Upper lobe of right lung (tissue), 1 donor: ENCODE data around the gene SCN8A. TPM values are rescaled to one million over a fixed set of nuclear protein-coding genes. Genes with fewer than 3 reads are reported as not detected.
"Not testable (repeated sequence)": the region's sequence is repeated elsewhere in the genome, so short reads cannot be mapped to it uniquely, and the experiment has no call there.

Experiments
- ATAC-seq: fragments of 200-7000 bp; cut with Tn5 transposase; one replicate; pipeline ENCODE4 v1.9.1; 2020; ENCODE audit warnings: mild to moderate bottlenecking, moderate library complexity
- DNase-seq: peaks from one replicate; pipeline ENCODE4 v3.0.0-alpha.2; 2020
- H3K27ac ChIP-seq: fragments of 200-600 bp; one replicate; pipeline ENCODE4 v1.8.0; 2022
- H3K27me3 ChIP-seq: fragments of 200-600 bp; one replicate; pipeline ENCODE4 v1.8.0; 2022; ENCODE audit warnings: mild to moderate bottlenecking
- H3K36me3 ChIP-seq: fragments of 200-600 bp; one replicate; pipeline ENCODE4 v1.8.0; 2022
- H3K4me1 ChIP-seq: fragments of 200-600 bp; one replicate; pipeline ENCODE4 v1.8.0; 2022
- H3K4me3 ChIP-seq: fragments of 200-600 bp; one replicate; pipeline ENCODE4 v1.8.0; 2022; ENCODE audit warnings: mild to moderate bottlenecking
- H3K9me3 ChIP-seq: fragments of 200-600 bp; one replicate; pipeline ENCODE4 v1.8.0; 2022
- intact Hi-C: fragments of 100-400 bp; cut with DNase I; formaldehyde crosslinking; loops from one replicate; pipeline ENCODE4 v1.11.0; 2022
- total RNA-seq: library from RNA; stranded (reverse); fragmentation: NEBNext Ultra II Directional; extraction: Animal tissue kit (Norgen Biotek cat#: 25700); gene quantifications from one replicate; pipeline ENCODE4 v1.2.1, GENCODE V29; 2021
- TF ChIP-seq, protein P1 (sequence below): fragments of 200-600 bp; IDR thresholded peaks from one replicate; pipeline ENCODE4 v1.8.0; 2022; ENCODE audit warnings: antibody characterized with exemption
- donor health status: DM: no; HTN: yes; CAD: no; lungs with severe emphysema.

SCN8A gene
- total RNA-seq, 1 donor from 2014 or later, result 1.1 TPM

DNA sequence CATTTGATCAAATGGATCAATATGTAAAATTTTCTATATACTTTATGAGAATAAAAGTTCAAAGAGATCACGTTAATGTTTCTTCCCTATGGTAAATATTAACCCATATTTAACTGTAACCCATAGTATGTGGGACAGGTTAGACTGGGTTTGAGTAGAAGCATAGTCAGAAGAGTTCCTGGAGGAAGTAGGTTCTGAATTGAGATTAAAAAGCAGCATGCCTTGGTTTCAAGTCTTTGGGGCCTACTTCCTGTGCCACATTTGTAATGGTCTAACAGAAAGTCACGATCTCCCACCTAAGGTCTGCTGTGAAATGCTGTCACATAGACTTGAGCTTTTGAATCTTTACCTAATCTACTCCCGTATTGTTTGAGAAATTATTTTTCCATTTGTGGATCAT, 193.7 kb downstream of the SCN8A start:
- H3K27me3 ChIP-seq, result no peaks in the 10 kb centered on the region
- TF ChIP-seq, protein P1, sequence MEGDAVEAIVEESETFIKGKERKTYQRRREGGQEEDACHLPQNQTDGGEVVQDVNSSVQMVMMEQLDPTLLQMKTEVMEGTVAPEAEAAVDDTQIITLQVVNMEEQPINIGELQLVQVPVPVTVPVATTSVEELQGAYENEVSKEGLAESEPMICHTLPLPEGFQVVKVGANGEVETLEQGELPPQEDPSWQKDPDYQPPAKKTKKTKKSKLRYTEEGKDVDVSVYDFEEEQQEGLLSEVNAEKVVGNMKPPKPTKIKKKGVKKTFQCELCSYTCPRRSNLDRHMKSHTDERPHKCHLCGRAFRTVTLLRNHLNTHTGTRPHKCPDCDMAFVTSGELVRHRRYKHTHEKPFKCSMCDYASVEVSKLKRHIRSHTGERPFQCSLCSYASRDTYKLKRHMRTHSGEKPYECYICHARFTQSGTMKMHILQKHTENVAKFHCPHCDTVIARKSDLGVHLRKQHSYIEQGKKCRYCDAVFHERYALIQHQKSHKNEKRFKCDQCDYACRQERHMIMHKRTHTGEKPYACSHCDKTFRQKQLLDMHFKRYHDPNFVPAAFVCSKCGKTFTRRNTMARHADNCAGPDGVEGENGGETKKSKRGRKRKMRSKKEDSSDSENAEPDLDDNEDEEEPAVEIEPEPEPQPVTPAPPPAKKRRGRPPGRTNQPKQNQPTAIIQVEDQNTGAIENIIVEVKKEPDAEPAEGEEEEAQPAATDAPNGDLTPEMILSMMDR, result no peak
- no peaks in the 10 kb centered on the region for H3K9me3 ChIP-seq
- H3K4me1 ChIP-seq, result no peaks in the 10 kb centered on the region
- H3K4me3 ChIP-seq, result no peak overlapping the region
- no peak for ATAC-seq
- DNase-seq, result no peak
- no peak overlapping the region for H3K27ac ChIP-seq
- H3K36me3 ChIP-seq, result no peaks in the 10 kb centered on the region
- intact Hi-C loops, result no loop called here

DNA sequence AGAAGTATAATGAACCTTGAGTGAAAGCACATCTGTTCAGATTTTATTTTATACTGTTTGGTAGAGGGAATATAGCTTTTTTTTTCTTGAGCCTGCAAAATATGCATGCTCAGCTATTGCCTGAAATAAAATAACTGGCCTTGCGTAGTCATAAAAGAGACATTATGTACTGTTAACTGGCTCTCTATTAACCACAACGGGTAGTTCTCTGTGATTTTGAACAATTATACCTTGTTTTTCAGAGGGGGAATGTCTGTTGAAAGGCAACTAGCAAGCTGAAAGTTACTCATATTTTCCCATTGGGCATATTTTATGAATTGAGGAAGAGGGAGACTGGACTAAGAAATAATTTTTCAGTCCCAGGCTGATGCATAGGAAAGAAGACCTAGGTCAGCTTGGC, 194.9 kb downstream of the SCN8A start:
- no peaks in the 10 kb centered on the region for H3K27me3 ChIP-seq
- H3K9me3 ChIP-seq, result no peaks in the 10 kb centered on the region
- ATAC-seq (no peak), DNase-seq (no peak)
- H3K36me3 ChIP-seq, result no peaks in the 10 kb centered on the region
- no peaks in the 10 kb centered on the region for H3K4me1 ChIP-seq
- H3K4me3 ChIP-seq, result no peak overlapping the region
- H3K27ac ChIP-seq, result no peak overlapping the region
- TF ChIP-seq, protein P1, result no peak
- intact Hi-C loops, result no loop called here

DNA sequence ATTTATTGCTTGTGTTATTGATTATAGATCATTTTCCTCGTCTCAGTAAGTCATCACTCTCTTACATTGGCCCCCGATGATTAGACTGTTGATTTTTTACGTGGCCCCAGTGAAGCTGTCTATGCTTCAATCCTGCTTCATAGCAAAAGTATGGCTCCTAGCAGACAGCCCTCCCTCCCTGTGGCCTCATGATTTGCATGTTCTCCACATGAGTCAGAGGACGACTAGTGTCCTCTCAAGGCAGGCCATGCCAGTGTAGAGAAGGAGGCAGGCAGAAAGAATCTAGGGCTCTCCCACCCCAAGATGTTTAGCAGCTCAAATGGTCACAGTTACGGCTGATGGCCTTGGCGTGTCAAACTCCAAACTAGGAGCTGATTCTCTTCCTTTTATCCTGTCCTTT, 197.8 kb downstream of the SCN8A start:
- no peaks in the 10 kb centered on the region for H3K4me1 ChIP-seq
- no peaks in the 10 kb centered on the region for H3K9me3 ChIP-seq
- ATAC-seq (no peak), DNase-seq (no peak)
- no peak overlapping the region for H3K4me3 ChIP-seq
- TF ChIP-seq, protein P1, result no peak
- intact Hi-C loops, result no loop called here
- no peaks in the 10 kb centered on the region for H3K36me3 ChIP-seq
- no peak overlapping the region for H3K27ac ChIP-seq
- H3K27me3 ChIP-seq, result no peaks in the 10 kb centered on the region

DNA sequence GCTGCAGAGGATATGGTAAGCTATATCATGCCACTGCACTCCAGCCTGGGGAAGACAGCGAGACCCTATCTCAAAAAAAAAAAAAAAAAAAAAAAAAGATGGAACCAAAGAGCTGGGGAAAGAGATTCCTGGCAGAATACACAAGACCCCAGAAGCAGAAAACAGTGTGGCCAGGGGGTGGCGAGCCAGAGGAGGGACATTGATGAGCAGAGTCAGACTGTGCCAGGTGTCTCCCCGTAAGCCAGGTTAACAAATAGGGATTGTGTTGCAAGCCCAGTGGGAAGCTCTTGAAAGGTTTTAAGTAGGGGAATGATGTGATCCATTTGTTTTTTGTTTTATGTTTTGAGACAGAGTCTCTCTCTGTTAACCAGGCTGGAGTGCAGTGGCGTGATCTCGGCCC, 201.4 kb downstream of the SCN8A start:
- Histone ChIP-seq H3K9me3 (no peaks in the 10 kb centered on the region), H3K4me3 (no peak overlapping the region), H3K36me3 (no peaks in the 10 kb centered on the region), H3K27me3 (no peaks in the 10 kb centered on the region), H3K4me1 (no peaks in the 10 kb centered on the region), H3K27ac (no peak overlapping the region)
- no peak for DNase-seq
- intact Hi-C loops, result no loop called here
- ATAC-seq, result no peak
- TF ChIP-seq, protein P1, result no peak

DNA sequence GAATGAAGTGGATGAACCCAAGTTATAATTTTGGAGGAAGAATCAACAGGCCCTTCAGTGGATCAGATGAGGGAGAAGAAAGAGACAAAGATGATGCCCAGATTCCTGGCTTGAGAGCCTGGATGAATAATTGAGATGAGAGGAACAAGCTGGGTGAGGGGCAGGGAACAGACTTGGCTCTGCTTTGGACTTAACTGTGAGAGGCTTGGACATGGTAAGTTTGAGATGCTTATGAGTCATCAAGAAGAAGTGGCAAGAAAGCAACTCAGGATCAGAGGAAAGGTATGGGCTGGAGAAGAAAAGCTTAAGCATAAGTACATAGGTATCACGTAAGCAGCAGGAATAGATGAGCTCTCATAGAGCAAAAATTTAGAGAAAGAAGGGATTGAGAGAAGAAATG, 202.2 kb downstream of the SCN8A start:
- DNase-seq (no peak), ATAC-seq (no peak)
- no peaks in the 10 kb centered on the region for H3K36me3 ChIP-seq
- intact Hi-C loops, result no loop called here
- H3K4me1 ChIP-seq, result no peaks in the 10 kb centered on the region
- H3K9me3 ChIP-seq, result no peaks in the 10 kb centered on the region
- H3K4me3 ChIP-seq, result no peak overlapping the region
- H3K27me3 ChIP-seq, result no peaks in the 10 kb centered on the region
- no peak overlapping the region for H3K27ac ChIP-seq
- TF ChIP-seq, protein P1, result no peak

DNA sequence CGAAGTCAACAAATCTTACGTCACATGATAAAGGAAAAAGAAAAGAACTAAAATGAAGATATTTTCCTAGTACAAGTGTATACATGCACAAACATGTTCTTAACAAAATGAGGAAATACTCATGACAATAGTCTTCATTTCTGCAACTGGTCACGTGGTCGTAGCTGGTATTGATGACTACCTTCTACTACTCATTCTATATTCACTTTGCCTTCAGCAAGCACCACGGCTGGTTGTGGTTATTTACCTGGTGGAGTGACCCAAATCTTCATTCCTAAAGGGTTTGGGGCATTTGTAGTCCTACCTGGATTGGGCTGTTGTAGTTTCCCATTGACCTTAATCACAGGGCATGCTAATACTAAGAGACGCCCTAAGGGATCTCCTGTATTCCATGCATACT, 206.3 kb downstream of the SCN8A start:
- H3K27ac ChIP-seq, result no peak overlapping the region
- intact Hi-C loops, result no loop called here
- no peaks in the 10 kb centered on the region for H3K9me3 ChIP-seq
- H3K4me3 ChIP-seq, result no peak overlapping the region
- no peaks in the 10 kb centered on the region for H3K4me1 ChIP-seq
- H3K36me3 ChIP-seq, result no peaks in the 10 kb centered on the region
- no peak for ATAC-seq
- no peaks in the 10 kb centered on the region for H3K27me3 ChIP-seq
- no peak for DNase-seq
- TF ChIP-seq, protein P1, result no peak

DNA sequence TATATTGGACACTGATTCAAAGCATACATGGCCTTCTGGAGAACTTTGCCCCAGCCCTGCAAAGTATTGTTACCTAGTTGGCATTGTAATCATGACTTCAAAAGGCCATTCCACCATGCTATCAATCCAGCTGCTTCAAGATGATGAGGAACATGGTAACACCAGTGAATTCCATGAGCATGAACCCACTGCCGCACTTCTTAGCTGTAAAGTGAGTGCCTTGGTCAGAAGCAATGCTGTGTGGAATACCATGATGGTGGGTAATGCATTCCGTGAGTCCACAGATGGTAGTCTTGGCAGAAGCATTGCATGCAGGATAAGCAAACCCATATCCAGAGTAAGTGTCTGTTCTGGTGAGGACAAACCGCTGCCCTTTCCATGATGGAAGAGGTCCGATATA, 207.0 kb downstream of the SCN8A start:
- H3K4me3 ChIP-seq, H3K9me3 ChIP-seq, DNase-seq, H3K4me1 ChIP-seq, H3K27me3 ChIP-seq, intact Hi-C loops, H3K36me3 ChIP-seq, H3K27ac ChIP-seq, ATAC-seq: not testable (repeated sequence)
